NCI-H2107 (cell line): Measurements from ENCODE around the gene ACTL7A.
"Not testable (repeated sequence)": the region's sequence is repeated elsewhere in the genome, so short reads cannot be mapped to it uniquely, and the experiment has no call there.

Source experiments
- DNase-seq: peaks from one replicate; lab custom pipeline; 2025; lab: John Stamatoyannopoulos, UW

The ACTL7A gene

GRCh38 chr9:108880738-108881316 lies 18.8 kb downstream of the ACTL7A start:
- DNase-seq, result no peak

- no peak for DNase-seq
These were observed 20.2 kb downstream of the ACTL7A start for GRCh38 chr9:108882052-108882888.

- DNase-seq, result no peak
These were observed 21.0 kb downstream of the ACTL7A start for GRCh38 chr9:108883085-108883484.

GRCh38 chr9:108884701-108885100 lies 22.6 kb downstream of the ACTL7A start:
- no peak for DNase-seq

- peak; percentile 17 for DNase-seq
These were observed 23.7 kb downstream of the ACTL7A start for GRCh38 chr9:108885643-108886348.

GRCh38 chr9:108886594-108887271 lies 24.7 kb downstream of the ACTL7A start:
- not testable (repeated sequence) for DNase-seq

GRCh38 chr9:108889649-108890067 lies 27.6 kb downstream of the ACTL7A start:
- DNase-seq, result no peak

- no peak for DNase-seq
These were observed 32.3 kb downstream of the ACTL7A start for GRCh38 chr9:108894225-108894997.

GRCh38 chr9:108897324-108898096 lies 35.4 kb downstream of the ACTL7A start:
- DNase-seq, result no peak

GRCh38 chr9:108899023-108899695 lies 37.1 kb downstream of the ACTL7A start:
- DNase-seq, result not testable (repeated sequence)

- no peak for DNase-seq
These were observed 38.1 kb downstream of the ACTL7A start for GRCh38 chr9:108900176-108900575.

GRCh38 chr9:108903420-108904103 lies 41.5 kb downstream of the ACTL7A start:
- DNase-seq, result no peak

GRCh38 chr9:108904161-108904560 lies 42.1 kb downstream of the ACTL7A start:
- DNase-seq, result no peak

- DNase-seq, result no peak
These were observed 43.4 kb downstream of the ACTL7A start for GRCh38 chr9:108905494-108905893.

- DNase-seq, result no peak
These were observed 48.3 kb downstream of the ACTL7A start for GRCh38 chr9:108910402-108910801.

GRCh38 chr9:108910914-108911313 lies 48.8 kb downstream of the ACTL7A start:
- no peak for DNase-seq

- no peak for DNase-seq
These were observed 49.8 kb downstream of the ACTL7A start for GRCh38 chr9:108911820-108912219.
